ENCODE results near the gene PKMYT1. TPM values are rescaled to one million over a fixed set of nuclear protein-coding genes. Genes with fewer than 3 reads are reported as not detected.

The PKMYT1 gene
- total and polyA plus RNA-seq, 11 donors, result 0.72 to 11.9 (median 1.2) TPM

GRCh38 chr16:2942045-2942444 lies 38.2 kb downstream of the PKMYT1 start:
- no peaks in the 10 kb centered on the region for H3K9me3 ChIP-seq
- TF ChIP-seq POLR2A (IDR thresholded peaks at IDR 0.05), result no peak
- no peak for TF ChIP-seq CTCF (IDR thresholded peaks at IDR 0.05)

DNA sequence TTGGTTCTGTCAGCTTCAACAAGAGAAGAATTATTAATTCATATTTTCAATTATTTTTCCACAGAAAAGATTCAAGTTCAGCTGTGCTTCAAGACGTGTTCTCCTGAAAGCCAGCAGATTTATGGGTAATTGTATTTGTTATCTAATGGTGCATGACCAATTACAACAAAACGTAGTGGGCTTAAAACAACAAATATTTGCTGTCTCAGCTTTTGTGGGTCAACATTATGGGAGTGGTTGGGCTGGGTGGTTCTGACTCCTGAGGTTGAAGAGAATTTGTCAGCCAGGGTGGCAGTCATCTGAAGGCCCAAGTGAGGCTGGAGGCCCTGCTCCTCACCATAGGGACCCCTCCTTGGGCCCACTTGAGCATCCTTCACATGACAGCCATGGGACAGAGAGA lies 40.3 kb downstream of the PKMYT1 start:
- intact Hi-C loops (cut with DNase I), result no loop called here
- peaks cover 0 to 99% (median 91%) of the 10 kb centered on the region in 9 donors for H3K36me3 ChIP-seq
- DNase-seq (no peak), ATAC-seq (no peak)
- no peak overlapping the region for H3K4me3 ChIP-seq
- H3K27me3 ChIP-seq, result no peaks in the 10 kb centered on the region
- H3K27ac ChIP-seq, result no peak overlapping the region
- WGBS, 4 donors, result 89 to 93% (median 91%) methylated on average over 2 of the region's 2 CpGs
- no peak for TF ChIP-seq CTCF (IDR thresholded peaks at IDR 0.05)
- no peak for TF ChIP-seq POLR2A (IDR thresholded peaks at IDR 0.05)
- no peaks in the 10 kb centered on the region for H3K4me1 ChIP-seq
- no peaks in the 10 kb centered on the region for H3K9me3 ChIP-seq

More at GRCh38 chr16:2942045-2942444, 38.2 kb downstream of the PKMYT1 start:
- Histone ChIP-seq H3K36me3 (peaks cover 0 to 91% (median 72%) of the 10 kb centered on the region in 9 donors), H3K27me3 (no peaks in the 10 kb centered on the region), H3K4me3 (no peak overlapping the region), H3K4me1 (no peaks in the 10 kb centered on the region), H3K27ac (no peak overlapping the region)
- intact Hi-C loops (cut with DNase I), result no loop called here
- DNase-seq (no peak), ATAC-seq (no peak)
- WGBS, 4 donors, result 70 to 79% (median 73%) methylated on average over 4 of the region's 4 CpGs

DNA sequence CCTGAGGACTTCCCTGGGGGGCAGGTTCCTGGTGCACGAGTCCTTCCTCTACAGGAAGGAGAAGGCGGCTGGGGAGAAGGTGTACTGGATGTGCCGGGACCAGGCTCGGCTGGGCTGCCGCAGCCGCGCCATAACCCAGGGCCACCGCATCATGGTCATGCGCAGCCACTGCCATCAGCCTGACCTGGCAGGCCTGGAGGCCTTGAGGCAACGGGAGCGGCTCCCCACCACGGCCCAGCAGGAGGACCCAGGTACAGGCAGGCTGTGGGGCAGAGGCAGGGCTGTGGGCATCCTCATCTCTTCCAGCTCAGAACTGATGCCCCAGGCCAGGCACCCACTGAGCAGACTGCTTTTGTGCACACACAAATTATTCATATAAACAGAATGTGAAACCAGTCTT lies 42.0 kb downstream of the PKMYT1 start:
- Histone ChIP-seq H3K4me1 (no peaks in the 10 kb centered on the region), H3K4me3 (no peak overlapping the region), H3K9me3 (no peaks in the 10 kb centered on the region), H3K36me3 (peaks cover 0 to 98% (median 91%) of the 10 kb centered on the region in 9 donors), H3K27me3 (no peaks in the 10 kb centered on the region), H3K27ac (no peak overlapping the region)
- 94 to 95% (median 95%) methylated on average over 10 to 12 of the region's 12 CpGs for WGBS, 4 donors
- intact Hi-C loops (cut with DNase I), result no loop called here
- TF ChIP-seq POLR2A (IDR thresholded peaks at IDR 0.05) (no peak), CTCF (IDR thresholded peaks at IDR 0.05) (no peak)
- no peak for ATAC-seq
- DNase-seq, result no peak

DNA sequence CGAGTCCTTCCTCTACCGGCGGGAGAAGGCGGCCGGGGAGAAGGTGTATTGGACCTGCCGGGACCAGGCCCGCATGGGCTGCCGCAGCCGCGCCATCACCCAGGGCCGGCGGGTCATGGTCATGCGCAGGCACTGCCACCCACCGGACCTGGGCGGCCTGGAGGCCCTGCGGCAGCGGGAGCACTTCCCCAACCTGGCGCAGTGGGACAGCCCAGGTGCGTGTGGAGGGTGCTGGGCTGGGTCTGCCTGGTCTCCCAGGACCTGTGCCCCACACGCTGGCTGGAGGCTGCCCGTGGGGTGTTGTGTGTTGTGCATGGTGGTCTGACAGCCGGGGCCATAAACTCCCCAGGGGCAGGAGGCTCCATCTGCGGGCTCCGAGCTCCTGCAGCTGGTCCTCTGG lies 43.1 kb downstream of the PKMYT1 start:
- Histone ChIP-seq H3K9me3 (no peaks in the 10 kb centered on the region), H3K27me3 (no peaks in the 10 kb centered on the region), H3K36me3 (peaks cover 0 to 99% (median 89%) of the 10 kb centered on the region in 9 donors), H3K4me1 (no peaks in the 10 kb centered on the region), H3K27ac (no peak overlapping the region), H3K4me3 (no peak overlapping the region)
- ATAC-seq (no peak), DNase-seq (no peak)
- WGBS, 4 donors, result 91 to 100% (median 93%) methylated on average over 5 to 24 of the region's 24 CpGs
- TF ChIP-seq CTCF (IDR thresholded peaks at IDR 0.05), result no peak
- no peak for TF ChIP-seq POLR2A (IDR thresholded peaks at IDR 0.05)
- intact Hi-C loops (cut with DNase I), result no loop called here
